ENCODE measurements around the gene STRN4.
"Not testable (repeated sequence)": the region's sequence is repeated elsewhere in the genome, so short reads cannot be mapped to it uniquely, and the experiment has no call there.

Gene STRN4

DNA sequence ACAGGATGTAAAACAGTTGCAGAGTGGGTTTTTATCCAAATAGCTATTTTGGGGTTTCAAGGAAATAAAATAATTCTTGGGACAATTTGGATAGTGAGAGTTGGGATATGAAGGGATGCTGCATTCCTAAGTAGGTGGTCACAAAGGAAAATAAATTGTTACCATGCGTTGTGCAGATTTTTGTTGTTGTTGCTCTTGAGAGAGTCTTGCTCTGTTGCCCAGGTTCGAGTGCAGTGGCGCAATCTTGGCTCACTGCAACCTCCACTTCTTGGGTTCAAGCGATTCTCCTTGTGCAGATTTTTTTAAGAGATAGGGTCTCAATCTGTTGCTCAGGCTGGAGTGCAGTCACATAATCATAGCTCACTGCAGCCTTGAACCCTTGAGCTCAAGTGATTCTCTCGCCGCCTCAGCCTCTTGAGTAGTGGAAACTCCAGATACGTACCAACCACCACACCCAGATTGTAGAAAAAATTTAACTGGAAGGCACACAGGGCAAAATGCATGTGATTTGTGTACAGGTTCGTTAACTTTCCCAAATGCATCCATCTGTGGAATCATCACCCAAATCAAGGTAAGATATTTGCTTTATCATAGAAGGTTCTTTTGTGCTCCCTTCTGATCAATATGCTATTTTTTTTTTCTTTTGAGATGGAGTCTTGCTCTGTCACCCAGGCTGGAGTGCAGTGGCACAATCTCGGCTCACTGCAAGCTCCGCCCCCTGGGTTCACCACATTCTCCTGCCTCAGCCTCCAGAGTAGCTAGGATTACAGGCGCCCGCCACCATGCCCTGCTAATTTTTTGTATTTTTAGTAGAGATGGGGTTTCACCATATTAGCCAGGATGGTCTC, 26.1 kb upstream of the STRN4 start:
- DNase-seq (ENCODE audit: low read depth, low spot score), result no peak

DNA sequence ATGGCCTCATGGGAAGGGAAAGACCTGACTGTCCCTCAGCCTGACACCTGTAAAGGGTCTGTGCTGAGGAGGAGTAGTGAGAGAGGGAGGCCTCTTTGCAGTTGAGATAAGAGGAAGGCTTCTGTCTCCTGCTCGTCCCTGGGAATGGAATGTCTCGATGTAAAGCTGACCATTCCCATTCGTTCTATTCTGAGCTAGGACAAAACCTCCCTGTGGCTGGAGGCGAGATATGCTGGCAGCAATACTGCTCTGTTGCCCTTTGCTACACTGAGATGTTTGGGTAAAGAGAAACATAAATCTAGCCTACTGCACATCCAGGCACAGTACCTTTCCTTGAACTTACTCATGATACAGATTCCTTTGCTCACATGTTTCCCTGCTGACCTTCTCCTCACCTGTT, 22.5 kb upstream of the STRN4 start:
- DNase-seq (ENCODE audit: low read depth, low spot score), result peak; percentile 28

DNA sequence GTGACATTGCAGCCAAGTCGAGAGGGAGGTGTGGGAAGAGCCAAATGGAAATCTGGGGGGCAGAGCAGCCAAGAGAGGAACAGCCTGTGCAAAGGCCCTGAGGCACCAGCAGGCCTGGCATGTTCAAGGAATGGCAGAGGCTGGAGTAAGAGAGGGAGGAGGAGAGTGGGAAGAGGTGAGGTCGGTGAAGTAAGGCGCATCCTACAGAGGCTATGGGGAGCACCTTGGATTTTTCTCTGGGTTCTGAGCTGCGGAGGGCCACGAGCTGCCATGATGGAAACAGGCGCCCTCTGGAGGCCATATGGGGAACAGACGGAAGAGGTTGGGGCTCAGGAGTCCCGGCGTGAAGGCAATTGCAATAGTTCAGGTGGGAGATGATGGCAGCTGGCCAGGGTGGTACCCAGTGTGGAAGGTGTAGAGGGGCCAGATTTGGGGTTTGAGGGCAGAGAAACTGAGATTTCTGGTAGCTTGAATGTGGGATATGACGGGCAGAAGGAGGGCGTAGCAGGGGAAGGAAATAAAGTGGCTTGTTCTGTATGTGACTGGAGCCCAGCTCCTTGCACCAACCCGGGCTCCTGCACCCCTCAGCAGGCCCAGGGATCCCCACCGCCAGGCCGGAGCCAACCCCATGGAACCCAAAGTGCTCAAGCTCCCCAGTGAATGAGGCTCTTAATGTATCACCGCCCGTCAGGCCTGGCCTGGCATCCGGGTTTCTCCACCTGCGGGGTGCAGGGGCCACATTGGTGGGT, 20.5 kb upstream of the STRN4 start:
- no peak for DNase-seq (ENCODE audit: low read depth, low spot score)

DNA sequence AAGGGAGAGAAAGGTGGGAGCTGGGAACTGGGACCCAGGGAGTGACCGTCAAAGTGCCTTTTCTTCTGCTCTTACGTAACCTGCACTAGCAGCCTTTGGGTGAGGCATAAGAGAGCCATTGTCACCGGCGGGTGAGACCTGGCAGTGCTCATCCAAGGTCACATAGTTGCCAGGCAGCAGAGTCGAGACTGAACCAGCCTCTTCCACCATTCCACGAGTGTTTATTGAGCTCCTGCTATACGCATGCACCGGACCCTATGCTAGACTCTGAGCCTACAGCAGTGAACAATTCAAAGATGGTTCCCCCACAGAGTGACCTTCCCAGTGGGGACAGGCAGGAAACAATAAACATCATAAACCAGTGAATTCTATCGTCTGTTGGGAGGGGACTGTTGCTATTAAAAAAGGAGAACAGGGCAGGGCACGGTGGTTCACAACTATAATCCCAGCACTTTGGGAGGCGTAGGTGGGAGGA, 18.6 kb upstream of the STRN4 start:
- no peak for DNase-seq (ENCODE audit: low read depth, low spot score)

DNA sequence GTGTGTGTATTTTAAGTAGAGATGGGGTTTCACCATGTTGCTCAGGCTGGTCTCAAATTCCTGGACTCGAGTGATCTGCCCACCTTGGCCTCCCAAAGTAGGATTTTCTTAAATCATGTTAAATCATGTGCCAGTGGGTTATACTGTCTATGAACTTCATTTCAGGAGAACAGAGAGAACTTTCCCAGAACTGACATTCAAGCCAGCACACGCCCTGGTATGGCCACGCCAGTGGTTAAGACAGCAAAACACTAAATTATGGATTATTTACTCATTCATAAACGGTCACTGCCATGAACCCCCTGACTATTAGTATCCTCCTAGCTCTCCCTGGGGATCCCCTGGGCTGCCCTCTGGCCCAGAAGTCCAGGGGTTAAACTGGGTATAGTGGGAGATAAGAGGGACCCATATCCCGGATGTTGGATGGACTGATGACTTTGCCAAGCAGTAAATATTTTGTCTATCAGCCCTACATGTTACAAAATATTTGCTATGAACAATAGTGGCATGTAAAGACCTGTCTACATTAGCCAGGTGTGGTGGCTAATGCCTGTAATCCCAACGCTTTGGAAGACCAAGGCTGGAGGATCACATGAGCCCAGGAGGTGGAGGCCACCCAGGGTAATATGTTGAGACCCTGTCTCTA, 16.1 kb upstream of the STRN4 start:
- DNase-seq (ENCODE audit: low read depth, low spot score), result no peak

DNA sequence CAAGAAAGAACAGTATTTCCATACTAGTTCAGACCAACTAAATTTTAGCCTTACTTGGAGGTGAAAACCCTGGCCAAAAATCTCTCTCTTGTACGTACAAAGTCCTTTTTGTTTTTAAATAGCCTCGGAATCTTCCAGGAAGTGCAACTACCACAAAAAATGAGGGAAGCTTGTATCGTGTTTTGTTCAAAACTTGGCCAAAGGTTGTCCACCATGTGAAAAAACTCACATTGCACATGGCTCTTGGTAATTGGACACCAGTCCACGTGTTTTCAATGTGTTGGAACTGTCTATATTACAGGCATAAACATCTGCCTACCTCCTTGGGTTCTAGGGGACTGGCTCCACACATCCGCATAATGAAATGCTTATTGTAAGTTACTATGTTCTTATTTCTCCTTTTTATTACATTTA, 15.2 kb upstream of the STRN4 start:
- DNase-seq (ENCODE audit: low read depth, low spot score), result no peak

DNA sequence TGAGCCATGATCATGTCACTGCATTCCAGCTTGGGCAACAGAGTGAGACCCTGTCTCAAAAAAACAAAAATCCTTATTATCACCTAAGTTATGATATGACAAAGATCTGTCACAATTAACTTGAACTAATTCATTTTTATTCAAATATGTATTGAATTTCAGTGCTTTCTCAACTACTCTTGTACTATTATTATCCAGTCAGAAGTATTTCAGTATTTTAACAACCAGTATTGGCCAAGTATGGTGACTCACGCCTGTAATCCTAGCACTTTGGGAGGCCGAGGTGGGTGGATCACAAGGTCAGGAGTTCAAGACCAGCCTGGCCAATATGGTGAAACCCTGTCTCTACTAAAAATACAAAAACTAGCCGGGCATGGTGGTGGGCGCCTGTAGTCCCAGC, 14.6 kb upstream of the STRN4 start:
- DNase-seq (ENCODE audit: low read depth, low spot score), result not testable (repeated sequence)

DNA sequence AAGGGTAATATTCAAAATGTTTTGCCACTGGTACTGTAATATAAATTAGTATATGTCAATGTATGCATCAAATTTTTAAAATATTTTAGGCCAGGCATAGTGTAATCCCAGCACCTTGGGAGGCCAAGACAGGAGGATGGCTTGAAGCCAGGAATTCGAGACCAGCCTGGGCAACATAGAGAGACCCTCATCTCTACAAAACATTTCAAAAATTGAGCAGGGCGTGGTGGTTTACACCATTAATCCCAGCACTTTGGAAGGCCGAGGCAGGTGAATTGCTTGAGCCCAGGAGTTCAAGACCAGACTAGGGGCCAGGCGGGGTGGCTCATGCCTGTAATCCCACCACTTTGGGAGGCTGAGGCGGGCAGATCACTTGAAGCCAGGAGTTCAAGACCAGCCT, 14.1 kb upstream of the STRN4 start:
- DNase-seq (ENCODE audit: low read depth, low spot score), result no peak

DNA sequence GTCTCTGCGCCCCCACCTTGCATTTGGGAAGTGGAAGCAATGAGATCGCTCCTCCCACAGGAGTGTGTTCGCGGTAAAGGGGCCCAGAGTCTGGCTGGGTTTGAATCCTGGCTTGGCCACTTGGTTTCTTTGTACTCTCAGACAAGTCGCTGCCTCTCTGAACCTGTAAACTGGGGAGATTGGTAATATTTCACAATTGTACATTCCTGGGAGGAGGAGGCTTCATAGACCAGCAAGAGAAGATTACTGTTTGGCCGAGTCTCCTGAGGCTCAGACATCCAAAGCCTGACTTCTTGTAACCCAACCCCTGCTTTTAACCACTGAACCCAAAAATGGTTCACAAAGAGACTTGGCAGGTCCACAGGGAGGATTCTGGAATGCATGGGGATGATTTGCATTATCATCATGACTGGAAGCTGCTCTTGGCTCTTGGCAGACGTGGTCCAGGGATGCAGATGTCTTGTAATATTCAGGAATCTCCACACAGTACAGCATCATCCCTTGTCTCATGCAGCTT, 13.6 kb upstream of the STRN4 start:
- DNase-seq (ENCODE audit: low read depth, low spot score), result no peak

DNA sequence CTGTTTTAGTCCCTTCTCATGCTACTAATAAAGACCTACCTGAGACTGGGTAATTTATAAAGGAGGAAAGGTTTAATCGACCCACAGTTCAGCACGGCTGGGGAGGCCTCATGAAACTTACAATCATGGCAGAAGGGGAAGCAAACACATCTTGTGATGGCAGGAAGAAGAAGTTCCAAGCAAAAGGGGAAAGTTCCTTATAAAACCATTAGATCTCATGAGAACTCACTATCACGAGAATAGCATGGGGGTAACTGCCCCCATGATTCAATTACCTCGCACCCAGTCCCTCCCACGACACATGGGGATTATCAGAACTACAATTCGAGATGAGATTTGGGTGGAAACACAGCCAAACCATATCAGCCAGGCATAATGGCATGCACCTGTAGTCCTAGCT, 13.0 kb upstream of the STRN4 start:
- no peak for DNase-seq (ENCODE audit: low read depth, low spot score)

DNA sequence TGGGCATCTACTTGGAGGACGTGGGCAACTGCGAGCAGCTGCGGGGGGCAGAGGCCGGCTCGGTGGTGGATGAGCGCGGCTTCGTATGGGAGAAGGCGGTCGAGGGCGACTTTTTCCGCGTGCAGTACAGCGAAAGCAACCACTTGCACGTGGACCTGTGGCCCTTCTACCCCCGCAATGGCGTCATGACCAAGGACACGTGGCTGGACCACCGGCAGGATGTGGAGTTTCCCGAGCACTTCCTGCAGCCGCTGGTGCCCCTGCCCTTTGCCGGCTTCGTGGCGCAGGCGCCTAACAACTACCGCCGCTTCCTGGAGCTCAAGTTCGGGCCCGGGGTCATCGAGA, 10.3 kb upstream of the STRN4 start:
- no peak for DNase-seq (ENCODE audit: low read depth, low spot score)

DNA sequence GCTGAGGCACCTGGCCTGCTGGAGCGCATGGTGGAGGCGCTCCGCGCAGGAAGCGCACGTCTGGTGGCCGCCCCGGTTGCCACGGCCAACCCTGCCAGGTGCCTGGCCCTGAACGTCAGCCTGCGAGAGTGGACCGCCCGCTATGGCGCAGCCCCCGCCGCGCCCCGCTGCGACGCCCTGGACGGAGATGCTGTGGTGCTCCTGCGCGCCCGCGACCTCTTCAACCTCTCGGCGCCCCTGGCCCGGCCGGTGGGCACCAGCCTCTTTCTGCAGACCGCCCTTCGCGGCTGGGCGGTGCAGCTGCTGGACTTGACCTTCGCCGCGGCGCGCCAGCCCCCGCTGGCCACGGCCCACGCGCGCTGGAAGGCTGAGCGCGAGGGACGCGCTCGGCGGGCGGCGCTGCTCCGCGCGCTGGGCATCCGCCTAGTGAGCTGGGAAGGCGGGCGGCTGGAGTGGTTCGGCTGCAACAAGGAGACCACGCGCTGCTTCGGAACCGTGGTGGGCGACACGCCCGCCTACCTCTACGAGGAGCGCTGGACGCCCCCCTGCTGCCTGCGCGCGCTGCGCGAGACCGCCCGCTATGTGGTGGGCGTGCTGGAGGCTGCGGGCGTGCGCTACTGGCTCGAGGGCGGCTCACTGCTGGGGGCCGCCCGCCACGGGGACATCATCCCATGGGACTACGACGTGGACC, 9.7 kb upstream of the STRN4 start:
- DNase-seq (ENCODE audit: low read depth, low spot score), result no peak

DNA sequence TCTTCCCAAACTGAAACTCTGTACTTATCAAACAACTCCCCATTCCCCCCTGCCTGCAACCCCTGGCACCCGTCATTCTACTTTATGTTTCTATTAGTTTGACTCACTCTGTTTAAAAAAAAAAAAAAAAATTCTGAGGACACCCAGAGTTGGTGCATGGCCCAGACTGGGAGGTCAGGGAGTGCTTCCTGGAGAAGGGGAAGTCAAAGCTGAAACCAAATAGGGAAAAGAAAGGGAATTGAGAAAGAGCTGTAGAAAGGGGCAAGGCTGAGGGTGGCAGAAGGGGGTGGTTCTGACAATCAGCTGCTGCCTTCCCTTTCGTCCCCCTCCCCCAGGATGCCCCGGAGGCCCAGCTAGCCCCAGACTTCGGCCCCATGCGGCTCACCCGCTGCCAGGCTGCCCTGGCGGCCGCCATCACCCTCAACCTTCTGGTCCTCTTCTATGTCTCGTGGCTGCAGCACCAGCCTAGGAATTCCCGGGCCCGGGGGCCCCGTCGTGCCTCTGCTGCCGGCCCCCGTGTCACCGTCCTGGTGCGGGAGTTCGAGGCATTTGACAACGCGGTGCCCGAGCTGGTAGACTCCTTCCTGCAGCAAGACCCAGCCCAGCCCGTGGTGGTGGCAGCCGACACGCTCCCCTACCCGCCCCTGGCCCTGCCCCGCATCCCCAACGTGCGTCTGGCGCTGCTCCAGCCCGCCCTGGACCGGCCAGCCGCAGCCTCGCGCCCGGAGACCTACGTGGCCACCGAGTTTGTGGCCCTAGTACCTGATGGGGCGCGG, 9.0 kb upstream of the STRN4 start:
- DNase-seq (ENCODE audit: low read depth, low spot score), result peak; percentile 29

DNA sequence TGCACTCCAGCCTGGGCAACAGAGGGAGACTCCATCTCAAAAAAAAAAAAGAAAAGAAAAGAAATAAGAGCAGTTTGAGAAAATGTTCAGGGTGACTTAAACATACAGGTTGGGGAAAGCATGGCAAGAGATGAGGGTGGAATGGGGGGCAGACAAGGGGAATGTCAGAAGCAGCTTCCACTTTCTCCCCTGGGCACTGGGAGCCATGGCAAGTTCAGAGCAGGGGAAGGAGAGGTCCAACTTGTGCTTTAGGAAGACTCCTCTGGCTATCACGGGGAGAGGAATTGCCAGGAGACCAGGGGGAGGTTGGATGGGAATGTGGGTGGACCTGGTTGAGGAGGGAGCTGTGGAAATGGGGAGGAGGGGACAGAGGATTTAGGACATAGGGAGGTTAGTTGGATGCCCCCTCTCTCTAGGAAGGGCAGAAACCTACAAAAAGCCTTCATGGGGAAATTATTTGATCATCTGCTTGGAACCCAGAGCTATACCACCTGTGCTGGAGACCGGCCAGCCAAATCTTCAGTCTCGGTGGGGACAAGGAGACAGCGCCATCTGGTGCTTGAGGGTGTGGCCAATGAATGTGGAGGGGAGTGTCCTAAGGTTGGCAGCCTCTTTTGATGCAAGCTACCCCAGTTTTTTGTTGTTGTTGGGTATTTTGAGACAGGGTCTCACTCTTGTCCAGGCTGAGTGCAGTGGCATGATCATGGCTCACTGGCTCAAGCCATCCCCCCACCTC, 7.3 kb upstream of the STRN4 start:
- no peak for DNase-seq (ENCODE audit: low read depth, low spot score)

DNA sequence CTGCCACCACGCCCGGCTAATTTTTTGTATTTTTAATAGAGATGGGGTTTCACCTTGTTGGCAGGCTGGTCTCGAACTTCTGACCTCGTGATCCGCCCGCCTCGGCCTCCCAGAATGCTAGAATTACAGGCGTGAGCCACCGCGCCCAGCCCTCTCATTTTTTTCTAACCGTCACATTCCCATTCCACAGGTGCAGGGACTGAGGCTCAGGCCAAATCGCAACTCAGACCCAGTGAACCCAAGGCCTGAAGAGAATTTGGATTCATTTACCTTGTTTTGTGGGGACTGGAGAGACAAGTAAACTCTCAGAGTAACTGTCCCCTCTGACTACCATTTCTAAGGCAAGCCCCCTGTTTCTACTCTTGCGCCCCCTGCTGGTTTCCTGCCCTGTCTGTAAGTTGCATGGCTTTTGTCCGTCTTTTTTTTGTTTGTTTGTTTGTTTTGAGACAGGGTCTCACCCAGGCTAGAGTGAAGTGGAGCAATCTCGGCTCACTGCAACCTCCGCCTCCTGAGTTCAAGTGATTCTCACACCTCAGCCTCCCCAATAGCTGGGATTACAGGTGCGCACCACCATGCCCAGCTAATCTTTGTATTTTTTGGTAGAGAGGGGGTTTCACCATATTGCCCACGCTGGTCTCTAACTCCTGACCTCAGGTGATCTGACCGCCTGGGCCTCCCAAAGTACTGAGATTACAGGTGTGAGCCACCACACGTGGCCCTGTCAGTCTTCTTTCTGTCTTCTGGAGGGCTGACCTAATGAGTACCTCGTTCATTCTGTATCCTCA, 2.3 kb upstream of the STRN4 start:
- DNase-seq (ENCODE audit: low read depth, low spot score), result peak; percentile 72

DNA sequence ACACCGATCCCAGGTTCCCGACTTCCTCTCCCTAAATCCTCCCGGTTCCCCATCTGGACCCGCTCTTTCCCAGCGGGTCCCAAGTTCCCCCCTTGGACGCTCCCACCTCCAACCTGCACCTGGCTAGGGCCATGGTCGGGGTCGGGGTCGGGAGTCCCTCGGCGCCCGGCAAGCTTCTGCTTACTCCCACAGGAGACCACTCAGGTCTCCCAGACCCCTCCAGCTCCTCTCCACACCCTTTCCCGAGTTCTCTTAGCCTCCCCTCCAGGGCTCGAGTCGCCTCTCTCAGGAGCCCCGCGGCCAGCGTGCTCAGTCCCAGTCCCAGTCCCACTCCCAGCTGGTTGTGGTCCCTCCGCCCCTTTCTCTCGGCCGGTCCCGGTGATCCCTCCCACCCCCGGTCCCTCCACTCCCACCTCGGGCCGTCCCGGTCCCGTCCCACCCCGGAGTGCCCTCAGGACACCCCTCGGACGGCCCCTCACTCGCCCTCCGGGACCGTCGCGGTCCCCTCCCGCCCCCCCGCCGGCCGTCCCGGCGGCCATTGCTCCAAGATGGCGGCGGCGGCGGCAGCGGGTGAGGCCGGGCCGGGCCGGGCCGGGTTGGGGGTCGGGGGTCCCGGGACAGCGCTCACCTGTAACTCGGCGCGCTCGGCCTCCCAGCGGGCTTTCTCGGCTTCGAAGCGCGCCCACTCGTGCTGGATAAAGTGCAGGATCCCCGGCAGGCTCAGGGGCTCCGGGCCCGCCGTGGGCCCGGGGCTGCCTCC, 549 bp downstream of the STRN4 start, which contains the start of gene FKRP:
Gene FKRP (plus strand): TSS at position 537 of the 760 bp plus-strand sequence. CDS start 9,394 bp downstream, outside the sequence.
- DNase-seq (ENCODE audit: low read depth, low spot score), result peak; percentile 51

DNA sequence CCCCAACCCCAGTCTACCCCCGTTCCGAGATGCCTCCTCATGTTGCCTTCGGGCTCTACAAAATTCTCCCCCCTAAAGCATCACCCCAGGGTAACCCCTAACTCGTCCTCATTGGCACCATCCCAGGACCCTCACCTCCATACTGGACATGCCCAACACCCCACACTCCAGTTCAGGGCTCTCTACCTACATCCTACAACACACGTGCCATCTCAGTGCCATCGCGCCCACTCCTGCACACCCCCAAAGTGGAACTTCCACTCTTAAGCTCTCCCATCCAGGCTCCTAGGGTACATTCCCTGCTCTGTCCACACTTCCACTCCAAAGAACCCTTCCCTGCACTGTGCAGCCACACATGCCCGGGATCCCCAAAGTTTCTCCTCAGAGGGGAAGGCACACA, 1.2 kb downstream of the STRN4 start:
- no peak for DNase-seq (ENCODE audit: low read depth, low spot score)

DNA sequence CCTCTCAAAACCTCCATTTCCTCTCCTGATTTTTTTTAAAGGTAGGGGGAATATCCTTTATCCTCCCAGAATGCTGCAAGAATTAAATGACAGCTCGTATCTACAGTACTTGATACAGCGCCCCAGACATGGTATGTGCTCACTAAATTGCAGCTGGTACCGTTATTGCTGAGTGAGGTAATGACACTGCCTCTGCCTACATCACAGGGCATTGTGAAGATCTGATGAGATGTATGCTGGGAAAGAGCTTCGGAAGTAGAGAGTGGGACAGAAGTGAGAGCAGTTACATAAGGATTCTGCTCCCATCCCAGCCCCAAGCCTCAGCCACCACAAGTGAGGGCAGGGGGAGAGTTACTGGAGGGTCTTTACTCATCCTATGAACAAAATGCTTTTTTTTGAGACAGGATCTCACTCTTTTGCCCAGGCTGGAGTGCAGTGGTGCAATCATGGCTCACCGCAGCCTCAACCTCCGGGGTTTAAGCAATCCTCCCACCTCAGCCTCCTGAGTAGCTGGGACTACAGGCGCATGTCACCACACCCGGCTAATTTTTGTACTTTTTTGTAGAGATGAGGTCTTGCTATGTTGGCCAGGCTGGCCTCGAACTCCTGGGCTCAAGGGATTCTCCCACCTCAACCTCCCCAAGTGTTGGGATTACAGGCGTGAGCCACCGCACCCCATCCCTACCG, 2.1 kb downstream of the STRN4 start:
- DNase-seq (ENCODE audit: low read depth, low spot score), result no peak
